NCI-H1694 treated with DMSO at 0.1 percent for 48 hours (cell line): Measurements from ENCODE around the gene SELP.

ENCODE experiments used
- DNase-seq: peaks from one replicate; lab custom pipeline; 2025; lab: John Stamatoyannopoulos, UW

Gene SELP

DNA sequence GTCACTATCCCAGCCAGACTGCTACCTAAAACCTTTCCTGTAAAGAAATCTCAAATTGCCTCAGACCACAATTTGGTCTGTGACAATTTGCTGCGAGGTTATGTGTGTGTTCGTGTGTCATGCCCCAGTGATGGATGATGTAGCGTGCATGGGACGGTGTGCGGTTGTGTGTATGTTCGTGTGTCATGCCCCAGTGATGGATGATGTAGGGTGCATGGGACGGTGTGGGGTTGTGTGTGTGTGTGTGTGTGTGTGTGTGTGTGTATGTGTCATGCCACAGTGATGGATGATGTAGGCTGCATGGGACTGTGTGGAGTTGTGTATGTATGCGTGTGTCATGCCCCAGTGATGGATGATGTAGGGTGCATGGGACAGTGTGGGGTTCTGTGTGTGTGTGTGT is 9.4 kb downstream of the SELP start:
- DNase-seq, result no peak

DNA sequence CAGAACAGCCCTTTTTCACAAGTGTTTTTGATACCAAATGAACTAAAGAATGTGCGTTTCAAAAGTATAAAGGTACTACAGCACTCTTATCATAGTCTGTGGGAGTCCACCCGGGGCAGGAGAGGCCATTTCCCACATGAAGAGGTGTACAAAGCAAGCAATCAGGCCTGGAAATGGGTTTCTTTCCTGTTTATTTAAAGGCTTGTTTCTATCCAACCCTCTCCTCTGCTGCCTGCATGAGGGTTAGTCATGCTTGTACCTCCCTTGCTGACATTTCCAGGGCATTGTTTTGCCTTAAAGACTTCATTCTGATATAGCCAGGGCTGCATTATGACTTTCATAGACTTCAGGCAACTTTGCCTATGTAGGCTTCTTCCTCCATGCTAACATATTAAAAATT is 11.6 kb downstream of the SELP start:
- DNase-seq, result no peak

DNA sequence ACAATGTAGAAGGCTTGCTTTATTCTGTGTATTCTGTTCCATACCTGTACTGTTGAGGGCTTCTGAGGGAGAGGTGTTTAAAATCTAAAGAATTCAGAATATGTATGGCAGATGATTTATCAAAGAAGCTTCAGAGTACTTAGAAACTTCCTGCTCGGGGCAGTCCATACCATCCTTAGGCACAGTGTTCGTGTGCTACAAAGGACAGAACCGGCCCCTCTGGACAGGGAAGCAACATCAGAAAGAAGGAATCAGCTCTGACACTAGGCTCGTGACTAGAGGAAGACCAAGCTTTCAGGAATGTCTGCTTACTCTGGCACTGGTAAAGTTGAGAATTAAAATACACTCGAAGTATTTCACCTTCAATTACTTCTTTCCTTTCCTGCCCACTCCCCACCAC is 14.1 kb downstream of the SELP start:
- DNase-seq, result no peak

DNA sequence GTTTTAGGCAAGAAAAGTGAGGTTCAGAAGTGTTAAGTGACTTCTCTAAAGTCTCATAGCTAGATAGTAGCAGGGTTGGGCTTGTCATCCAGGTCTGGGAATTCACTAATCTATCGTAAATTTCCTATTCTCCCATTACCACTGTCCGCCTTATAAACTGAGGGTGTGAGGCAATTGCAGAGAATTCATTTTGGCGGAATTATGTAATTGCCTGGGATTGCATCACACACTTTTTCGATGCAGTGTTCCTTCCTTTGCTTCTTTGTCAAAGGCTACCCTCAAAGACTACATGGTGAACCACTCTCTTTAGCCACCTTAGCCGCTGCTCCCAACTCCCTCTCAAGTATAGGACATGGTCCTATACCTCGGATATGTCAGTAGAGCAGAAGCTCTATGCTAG is 19.1 kb downstream of the SELP start:
- DNase-seq, result no peak

DNA sequence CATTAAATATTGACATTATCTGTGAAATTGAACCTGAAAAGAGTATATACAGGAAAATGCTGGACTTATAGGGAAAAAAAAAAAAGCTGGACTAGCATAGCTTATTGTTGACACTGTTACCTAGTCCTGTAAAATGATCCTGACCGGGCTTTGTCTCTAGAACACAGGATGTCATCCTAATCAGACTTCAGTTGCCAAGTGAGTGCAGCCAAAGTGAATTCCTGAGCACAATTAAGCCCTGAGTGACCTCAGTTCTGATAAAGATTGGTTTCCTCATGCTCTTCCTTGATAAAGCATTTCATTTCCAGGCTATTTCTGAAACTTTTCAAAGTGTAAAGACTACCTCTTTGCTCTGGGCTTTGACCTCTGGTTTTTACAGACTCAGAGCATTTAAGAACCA is 19.8 kb downstream of the SELP start:
- DNase-seq, result no peak

DNA sequence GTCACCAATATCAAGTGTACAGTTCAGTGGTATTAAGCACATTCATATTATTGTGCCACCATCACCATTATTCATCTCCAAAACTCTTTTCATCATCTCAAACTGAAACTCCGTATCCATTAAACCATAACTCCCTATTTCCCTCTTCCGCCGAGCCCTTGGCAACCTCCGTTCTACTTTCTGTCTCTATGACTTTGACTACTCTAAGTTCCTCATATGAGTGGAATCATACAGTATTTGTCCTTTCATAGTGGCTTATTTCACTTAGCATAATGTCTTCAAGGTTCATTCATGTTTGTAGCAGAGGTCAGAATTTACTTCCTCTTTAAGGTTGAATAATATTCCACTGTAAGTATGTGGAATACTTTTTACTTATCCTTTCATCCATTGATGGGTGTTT is 21.7 kb downstream of the SELP start:
- DNase-seq, result no peak

DNA sequence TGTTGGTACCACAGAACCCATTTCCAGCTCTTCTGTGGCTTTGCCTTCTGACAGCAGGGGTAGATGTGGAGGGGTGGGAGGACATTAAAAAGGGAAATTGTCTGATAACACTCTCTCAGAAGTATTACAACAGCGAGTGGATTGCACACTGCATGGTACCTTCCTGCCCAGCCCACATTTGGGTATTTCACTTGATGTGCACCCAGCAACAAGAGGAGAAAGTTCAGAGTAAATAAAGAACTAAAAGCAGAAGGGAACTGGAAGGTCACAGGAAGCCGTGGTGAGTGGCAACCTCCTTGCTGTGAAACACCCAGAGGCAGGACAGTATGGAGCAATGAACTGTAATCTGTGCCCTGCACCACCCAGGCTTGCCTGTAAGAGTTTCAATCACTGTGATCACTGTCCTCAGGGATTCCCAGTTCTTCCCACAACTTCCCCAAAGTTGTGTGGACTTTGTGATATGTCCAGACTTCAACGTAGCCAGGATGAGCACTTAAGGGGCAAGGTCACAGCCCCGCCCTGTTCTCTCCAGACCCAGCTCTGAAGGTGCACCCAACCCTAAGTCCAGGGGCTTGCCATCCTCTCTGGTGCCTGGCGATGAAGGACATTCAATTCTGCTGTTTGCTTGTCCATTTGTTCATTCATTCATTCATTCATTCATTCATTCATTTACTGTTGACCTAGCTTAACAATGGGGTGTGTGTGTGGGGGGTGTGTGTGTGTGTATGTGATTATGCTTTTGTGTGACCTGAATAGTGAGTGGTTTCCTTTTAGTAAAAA is 25.0 kb downstream of the SELP start:
- peak; percentile 12 for DNase-seq

DNA sequence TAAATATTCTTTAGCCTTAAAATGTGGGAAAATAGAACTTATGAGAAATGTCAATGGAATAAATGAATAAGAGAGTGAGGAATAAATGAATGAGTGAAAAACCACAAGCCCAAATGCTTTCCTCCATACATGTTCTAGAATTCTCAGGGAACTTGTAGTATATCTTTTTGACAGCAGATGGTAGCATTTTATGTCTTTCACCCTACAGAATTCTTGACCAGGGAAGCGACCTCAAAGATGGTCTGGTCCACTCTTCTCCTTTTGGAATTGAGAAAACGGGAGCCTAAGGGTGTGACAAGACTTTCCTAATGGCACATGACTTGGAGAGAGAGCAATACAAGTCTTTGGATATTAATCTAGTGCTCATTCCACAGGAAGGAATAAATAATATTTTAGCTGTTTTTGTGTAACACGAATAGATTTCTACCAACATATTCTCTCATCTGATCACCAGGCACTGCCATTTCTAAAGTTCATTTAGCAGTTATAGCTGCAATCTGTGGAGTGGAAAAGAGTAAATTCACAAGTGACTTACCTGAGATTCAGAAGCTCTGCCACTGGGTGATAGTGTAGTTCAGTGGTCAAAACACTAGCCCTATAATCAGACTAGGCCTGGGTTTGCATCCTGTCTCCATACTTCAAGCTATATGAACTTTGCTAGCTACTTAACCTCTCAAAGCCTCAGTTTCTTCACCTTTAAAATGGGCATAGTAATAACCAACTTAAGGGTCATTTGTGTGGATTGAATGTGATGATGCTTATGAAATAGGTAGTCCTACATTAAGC is 28.6 kb downstream of the SELP start:
- DNase-seq, result no peak

DNA sequence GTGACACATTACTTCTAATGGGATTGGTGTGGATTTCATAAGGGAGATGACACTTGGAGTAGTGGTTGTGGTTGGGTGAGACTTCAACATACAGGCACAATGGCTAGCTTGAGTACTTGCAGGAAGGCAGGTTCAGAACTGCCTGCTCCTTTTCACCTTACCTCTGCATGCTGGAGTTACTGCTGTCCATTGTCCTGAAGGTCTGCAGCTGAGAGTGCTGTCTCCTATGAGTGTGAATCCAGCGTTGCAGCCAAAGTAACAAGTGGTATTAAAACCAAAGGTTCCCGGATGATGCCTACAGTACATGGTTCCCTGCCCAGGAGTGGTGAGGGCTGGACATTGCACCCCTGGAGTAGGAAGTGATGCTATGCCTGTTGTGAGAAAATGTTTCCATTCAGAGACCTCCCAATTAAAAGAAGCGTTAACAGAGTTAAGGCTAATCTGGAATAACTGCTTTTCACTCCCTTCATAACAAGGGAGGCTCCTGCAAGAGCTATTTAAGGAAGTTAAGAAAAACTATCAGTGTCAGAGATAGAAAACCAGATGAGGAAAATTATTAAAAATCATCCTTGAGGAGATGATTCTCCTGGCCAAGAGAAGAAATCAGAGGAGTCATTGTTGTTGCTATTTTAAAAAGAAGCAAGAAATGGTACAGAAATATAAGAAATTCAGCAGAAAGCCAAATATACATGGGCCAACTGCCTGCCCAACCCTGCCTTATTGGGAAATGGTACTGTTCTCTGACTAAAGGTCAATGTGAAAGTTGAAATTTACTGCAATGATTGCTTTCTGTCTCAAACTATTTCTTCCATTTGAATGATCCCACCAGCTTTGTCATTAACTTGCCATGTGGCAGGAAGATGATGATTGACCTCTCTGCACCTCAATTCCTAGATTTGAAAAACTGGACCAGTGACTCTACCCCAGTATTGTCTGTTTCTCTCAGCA is 33.9 kb downstream of the SELP start:
- DNase-seq, result no peak

DNA sequence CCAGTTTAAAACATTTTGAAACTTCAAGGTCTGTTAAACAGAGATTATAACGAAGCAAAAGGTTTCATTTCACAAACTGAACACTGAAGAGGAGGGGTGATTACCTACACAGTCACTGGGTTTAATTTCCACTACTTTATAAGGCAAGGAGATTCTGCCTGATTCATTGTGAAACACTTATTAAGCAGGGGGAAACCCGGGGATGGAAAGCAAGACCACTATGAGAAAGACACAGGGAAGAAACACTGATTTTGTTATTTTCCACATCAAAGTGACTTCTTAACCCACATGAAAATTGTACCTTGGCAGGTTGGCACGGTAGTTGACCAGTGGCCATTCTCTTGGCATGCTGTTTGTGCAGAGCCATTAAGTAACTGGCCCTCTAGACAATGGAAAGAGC is 35.5 kb downstream of the SELP start:
- DNase-seq, result no peak

DNA sequence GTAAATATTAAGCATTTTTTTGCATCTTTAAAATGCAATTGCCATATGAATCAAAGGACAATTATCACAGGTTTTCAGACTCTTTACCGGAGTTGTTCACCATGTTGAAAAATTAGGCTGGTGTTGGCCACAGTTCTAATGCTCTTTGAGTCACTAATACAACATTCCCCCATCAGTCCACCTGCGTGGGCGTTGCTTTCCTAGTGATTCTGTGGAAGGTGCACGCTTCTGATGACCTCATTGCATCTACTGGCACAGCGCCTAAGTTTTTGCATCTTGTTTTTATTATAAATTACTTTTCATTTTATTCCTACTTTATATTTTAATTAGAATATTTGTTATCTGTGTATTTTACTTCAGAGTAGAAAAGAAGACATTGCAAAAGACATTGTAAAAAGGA is 39.0 kb downstream of the SELP start:
- DNase-seq, result no peak

DNA sequence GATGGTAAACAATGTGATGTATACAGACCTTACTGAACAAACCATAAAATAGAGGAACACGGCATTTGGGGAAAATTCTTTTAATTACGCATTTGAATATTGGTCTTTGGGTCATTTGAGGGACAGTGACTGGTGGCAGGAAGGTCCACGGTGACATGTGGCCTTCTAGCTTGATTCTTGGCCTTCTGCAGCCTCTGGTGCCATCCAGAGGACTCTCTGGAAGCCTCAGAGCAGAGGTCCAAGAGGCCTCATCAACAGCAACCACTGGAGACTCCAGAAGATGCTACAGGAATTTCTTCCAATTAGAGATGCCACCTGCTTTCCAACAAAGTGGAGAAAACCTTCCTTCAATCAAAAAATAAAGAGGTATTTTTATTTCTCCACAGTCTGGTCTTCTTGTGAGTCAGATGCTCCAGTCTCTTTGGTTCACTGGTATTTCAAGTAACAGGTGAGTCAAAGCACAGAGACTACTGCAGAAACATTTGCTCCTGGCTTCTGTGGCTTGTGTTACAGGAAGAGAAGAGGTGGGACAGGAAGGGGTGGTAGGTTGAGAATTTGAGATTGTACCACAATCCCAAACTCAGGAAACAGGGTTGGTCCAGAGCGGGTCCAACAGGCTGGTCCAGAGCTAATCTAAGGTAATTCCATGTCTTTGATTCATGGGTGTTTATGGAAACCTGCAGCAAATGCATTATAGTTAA is 41.0 kb downstream of the SELP start:
- DNase-seq, result no peak

DNA sequence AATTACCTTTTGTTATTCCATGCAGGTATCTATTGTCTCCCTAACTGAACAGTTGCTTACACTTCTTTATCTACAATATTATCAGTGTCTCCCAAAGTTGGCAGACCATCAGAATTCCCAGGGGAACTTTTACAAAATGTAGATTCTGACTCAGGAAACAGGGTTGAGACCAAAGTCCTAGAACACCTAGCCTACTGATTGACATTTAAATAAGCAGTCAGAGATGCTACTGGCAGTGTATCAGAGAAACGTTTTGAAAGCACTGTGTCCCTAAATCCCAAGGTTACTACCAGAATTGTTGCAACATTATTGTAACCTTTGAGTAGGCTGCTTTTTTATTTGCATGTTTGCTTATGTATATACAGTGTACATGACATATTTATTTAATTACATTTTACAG is 41.8 kb downstream of the SELP start:
- no peak for DNase-seq

DNA sequence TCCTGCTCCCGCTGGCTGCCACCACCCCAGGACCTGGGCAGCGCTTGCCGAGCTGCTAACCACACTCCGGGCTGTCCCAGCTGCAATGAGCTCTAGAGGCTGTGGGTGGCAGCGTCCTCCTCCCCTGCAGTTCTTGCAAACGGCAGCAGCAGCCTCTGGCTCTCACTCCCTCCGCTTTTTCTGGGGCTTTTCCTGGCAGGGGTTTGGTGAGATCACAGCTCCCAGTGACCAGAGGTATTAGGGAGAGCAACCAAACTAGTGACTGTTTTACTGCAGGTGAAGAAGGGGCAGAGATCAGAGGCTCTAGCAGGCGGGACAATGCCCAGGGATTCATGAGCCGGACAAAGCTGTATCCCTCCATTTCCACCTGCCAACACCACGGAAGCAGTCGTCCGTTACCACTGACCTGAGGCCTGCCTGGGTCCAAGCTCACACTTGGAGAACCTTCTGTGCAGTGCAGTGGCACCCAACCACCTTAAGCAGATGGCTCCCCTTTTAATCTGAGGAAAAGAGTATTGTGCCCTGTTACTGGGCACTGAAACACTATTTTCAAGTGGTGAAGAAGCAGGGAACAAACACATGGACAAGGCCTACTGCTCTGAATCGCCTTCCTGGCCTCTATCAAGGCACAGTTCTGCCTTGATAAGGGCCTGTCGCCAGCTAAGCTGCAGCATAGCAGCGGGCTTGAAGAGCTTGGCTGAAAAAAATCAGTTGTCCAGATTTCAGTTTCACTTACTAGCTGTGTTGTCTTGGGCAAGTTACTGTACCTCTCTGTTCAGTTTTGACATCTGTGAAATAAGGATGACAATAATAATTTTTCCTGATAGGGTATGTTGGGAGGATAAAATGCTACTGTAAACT is 43.3 kb downstream of the SELP start, which contains the start of gene F5:
Gene F5, minus strand, starts transcription at position 87 of the 861 bp plus-strand sequence. CDS start 95 bp downstream, outside the sequence.
- peak; percentile 39 for DNase-seq

DNA sequence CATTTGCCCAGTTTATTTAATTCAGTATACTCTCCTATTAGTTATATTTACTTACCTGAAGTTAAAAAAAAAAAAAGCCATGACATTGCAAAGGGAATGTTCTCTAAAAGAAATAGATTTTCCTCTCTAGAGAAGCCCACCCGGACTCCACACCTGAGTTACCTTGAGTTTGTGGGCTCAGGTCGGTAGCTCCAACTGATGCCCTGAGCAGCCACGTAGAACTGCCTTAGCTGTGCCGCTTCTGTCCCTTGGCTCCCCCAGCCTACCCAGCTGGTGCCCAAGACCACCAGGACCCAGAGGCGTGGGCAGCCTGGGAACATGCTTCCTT is 43.9 kb downstream of the SELP start:
- no peak for DNase-seq

DNA sequence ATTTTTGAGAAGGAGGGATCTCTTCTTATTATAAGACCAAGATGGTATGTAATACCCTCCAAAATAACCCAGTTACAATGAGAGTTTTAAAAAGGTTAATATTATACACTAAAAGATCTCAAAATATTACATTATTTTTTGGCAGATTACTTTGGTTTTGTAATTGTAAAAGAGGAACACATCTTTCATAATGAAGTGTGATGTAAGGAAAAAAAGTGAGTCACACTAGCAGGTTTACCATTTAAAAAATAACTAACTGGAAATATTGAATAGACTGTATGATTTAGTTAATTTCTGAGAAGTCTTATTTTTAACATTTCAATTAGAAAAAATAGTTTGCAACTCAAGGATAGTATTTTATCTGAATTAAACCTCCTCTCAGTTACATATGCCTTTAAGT is 44.7 kb downstream of the SELP start:
- no peak for DNase-seq

DNA sequence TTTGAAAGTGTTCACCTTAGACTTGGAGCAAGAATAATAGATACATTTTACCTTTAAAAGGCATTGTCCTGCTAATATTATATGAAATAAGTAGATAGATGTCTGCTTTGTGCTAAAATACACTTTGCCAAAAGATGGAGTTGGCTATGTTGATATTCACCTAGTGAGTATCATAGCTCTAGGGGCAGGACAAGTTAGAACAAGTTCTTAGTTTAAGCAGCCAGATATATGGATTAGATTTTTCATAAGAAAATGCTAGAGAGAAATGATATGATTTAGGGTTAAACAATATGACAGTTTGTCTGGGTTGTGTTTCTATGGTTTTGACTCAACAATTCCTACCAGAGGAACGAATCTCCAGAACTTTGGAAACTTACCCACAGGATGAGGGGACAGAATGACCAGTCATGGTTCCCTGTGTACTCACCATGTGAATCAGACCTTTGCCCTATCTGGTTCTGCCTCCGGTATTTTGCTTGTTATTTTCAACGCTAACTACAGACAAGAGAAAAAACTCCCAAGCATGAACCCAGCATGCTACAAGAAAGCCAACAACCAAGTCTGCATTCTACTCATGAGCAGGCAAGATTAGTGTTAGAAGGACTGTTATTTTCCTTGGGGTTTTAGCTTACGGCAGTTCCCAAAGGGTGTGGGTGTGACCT is 45.3 kb downstream of the SELP start:
- DNase-seq, result no peak

DNA sequence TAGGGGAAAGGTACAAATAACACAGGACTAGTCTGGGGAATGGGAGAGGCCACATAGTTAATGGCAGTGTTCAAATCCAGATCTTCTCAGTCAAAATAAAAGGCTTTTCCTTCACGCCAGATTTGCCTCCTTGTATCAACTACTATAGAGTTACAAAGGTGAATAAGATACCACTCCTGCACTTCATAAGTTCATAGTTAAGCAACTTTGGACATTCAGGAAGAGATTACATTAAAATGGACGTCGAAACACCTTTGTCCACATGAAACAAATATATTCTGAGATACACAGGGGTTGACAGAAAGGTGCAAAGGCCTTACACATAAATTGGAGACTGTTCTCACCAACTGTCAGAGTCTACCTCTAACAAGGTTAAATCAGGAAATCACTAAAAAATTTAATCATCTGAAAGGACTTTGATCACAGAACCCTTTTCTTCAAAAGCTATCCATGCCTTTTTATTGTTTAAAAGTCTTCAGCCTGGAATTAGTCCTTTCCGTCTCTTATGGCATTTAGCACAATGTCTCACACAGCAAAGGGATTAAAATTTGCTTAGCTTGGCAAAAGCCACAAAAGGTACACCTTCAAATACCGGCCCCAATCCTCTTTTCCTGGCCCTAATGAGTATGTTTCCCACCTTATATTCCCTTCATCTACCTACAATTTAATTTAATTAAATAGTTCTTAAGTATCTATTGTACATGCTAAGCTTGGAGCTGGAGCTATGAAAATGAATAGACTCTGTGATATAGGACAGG is 51.8 kb downstream of the SELP start:
- DNase-seq, result no peak

DNA sequence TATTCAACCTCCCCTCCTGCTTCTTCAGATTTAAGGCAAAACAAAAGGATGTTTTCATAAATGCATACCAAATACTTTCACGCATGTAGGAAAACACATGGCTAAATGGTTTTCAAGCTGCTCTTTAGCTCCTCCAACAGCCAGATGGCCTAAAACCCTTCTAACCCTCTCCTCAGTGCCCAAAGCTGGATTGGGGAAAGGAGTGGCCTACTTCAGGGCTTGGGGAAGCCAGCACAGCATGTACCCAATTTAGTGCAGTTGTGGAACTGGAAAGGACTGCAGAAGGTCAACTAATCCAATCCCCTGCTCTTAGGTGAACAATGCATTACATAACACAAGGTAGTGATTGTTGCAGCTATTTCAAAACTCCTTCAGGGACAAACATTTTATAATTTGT is 53.0 kb downstream of the SELP start:
- DNase-seq, result no peak
